Activated CD4-positive, alpha-beta T cell treated with anti-CD3 and anti-CD28 coated beads, Interleukin-10, Interleukin-2, amounts not matched to agents 100 ng/mL and 50 ng/mL, durations not matched to agents 16 hours and 8 hours (primary cell): Measurements from ENCODE around the gene LGALS3BP.
A peak's percentile ranks its signal among the peaks of the same experiment; 100 is the strongest.
"Not testable (repeated sequence)": the region's sequence is repeated elsewhere in the genome, so short reads cannot be mapped to it uniquely, and the experiment has no call there.

Source experiments
- DNase-seq: peaks from one replicate; pipeline ENCODE4 v3.0.0-alpha.2; 2020

LGALS3BP gene, protein sequence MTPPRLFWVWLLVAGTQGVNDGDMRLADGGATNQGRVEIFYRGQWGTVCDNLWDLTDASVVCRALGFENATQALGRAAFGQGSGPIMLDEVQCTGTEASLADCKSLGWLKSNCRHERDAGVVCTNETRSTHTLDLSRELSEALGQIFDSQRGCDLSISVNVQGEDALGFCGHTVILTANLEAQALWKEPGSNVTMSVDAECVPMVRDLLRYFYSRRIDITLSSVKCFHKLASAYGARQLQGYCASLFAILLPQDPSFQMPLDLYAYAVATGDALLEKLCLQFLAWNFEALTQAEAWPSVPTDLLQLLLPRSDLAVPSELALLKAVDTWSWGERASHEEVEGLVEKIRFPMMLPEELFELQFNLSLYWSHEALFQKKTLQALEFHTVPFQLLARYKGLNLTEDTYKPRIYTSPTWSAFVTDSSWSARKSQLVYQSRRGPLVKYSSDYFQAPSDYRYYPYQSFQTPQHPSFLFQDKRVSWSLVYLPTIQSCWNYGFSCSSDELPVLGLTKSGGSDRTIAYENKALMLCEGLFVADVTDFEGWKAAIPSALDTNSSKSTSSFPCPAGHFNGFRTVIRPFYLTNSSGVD

DNA sequence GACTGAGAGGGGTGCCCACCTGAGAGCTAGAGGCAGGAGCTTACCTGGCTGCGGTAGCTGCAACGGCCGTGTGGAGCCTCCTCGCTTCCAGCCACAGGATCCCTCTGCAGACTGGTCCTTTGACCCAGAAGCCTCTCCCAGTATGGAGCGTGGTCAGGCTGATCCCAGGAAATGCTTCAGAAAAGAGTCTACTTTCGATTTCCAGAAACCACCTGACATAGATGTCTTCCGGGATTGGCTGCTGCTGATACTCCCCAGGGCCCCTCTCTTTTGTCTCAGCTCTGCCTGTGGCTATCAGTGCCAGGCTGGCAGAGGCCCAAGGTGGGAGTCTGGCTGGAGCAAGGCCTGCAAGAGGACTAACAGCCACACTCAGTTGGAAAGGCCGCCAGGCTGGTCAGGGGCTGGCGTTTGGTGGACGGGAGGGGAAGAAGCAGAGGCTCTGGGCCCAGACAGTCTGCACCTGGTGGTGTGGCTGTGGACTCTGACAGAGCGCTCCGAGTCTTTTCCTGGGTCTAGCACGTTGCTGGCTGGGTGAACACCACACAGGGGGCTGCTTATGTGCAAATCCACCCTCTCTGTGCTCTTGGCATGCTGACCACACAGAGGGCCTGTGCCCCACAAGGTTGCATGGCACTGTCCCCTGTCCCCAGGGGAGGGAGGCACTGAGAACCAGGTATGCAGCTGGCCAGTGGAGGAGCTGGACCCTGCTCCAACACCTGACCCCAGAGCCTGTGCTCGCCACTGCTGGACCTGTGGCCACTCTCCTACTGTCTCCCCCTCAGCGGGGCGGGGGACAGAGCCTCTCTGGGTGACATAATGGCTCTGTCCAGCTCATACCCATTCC lies at the start of gene LGALS3BP:
TSS of gene LGALS3BP (minus strand) at position 144 of the 844 bp plus-strand sequence. CDS start 2,732 bp downstream, outside the sequence.
- peak; percentile 39 for DNase-seq

DNA sequence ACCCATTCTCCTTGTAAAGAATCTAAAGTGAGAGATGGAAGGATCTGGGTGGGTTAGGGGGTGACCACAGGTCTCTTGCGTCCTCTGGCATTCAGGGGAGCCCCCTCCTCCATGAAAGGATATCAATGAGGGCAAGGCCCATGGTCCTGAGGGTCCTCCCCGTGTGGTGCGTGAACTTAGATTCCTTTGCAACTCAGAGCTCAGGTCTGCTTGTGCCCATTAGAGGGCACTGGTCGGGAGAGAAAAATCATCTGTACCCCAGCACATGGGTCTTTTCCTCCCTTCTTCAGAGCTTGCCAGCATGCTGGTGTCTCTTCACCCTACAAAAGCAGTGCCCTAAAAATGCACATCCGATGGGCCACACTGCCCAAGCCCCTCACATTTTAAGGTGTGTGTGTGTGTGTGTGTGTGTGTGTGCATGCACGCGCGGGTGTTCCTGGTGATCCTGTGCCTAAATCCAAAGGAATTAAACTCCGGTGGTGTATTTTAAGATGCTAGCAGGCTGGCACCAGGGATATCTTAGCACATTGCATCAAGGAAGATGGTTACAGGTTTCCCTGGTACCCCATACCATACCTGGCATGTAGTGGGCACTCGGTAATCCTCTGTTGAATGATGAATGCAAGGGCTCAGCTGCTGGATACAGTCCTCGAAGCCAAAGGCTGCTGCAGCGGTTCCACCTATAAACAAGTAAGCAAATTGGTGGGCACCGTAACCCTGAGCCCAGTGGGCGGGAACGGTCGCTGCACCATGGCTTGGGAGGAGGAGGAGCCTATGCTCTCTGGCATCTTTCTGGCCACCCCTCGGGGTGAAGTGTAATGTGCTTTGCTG lies 49.0 kb upstream of the LGALS3BP start:
- DNase-seq, result no peak

DNA sequence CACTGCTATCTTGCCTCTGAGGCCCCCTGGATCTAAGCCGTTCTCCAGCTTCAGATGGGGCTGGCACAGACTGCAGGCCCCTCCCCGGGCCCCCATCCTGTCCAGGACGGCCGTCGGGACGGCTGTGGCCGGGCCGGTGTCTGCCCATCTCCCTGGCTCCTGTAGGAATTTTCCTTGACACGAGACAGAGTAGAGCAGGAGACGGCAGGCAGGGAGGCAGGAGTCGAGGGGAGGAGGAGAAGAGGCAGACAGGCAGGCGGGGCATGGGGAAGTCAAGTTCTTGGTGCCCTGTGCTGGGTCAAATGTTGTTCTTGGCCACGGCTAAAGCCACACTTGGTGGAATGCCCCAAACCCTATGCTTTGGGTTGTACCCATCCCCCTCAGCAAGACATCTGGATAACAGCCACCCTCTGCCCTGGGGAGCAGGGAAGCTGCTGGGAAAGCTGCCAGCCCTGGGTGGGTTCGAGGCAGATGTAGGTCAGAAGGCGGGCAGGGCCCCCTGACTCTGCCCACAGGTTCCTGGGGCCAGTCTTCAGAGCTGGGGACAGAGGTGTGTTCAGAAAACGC lies 48.3 kb upstream of the LGALS3BP start:
- no peak for DNase-seq

DNA sequence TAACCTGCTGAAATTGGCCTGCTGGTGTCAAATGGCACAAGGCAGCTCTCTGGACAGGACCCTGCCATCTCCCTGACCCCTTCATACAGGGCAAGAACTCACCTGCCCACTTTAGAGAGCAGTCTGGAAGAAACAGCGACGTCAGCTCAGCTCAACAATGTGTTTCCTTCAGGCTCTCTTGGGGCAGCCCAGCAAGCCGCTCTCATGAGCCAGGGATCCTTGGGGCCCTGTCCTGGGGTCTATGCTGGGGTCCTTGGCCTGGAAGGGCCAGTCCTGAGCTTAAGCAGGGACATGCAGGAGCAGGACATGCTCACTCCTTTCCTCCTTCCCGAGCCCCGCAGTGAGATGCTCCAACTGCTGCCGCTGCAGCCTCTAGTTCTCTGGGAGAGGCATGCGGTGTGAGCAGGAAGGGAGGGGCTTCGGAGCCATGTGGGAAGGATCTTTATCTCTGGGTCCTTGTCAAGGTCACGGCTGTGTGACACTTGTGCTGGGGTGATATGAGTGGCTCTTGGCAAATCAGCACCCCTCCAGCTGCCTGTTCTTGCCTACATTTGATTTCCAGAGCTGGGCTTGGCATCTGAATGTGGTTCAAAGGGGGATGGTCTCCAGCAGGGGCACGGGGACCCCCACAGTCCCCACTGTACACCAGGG lies 47.7 kb upstream of the LGALS3BP start:
- DNase-seq, result no peak

DNA sequence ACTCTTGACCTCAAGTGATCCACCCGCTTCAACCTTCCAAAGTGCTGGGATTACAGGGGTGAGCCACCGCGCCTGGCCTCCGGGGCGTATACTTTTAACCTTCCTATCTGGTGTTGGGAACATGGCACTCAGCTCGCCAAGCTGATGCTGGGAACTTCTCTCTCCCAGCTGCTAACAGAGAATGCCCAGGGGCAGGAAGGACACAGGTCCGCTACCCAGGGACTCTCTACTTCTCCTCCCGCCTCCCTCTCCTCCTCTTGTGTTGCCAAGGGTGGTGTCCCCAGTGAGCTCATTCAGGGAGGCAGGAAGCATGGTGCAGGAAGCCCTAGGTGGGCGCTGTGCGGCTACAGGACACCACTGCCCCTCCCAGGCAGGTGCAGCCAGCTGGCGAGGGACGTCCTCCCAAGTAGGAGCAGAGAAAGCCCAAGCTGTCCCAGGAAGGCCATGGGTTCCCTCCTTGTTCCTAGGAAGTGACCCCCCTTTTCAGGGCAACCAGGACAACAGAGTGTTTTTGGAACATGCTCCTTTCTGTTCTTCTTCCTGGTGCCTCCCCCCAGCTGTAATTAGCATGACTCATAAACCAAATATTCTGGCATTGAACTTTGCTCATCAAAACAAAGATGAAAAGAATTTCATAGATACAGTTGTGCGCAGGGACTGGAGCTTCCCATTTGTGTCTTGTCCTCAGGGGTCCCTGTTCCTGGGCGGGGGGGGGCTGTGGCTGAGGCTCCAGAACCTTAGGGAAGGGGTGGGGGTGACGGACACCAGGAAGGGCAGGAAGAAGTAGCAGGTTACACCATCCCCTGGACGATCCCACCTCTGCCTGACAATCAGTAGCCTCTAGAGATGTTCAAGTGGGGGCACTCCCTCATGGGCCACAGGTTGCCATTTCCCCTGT lies 46.9 kb upstream of the LGALS3BP start:
- no peak for DNase-seq

DNA sequence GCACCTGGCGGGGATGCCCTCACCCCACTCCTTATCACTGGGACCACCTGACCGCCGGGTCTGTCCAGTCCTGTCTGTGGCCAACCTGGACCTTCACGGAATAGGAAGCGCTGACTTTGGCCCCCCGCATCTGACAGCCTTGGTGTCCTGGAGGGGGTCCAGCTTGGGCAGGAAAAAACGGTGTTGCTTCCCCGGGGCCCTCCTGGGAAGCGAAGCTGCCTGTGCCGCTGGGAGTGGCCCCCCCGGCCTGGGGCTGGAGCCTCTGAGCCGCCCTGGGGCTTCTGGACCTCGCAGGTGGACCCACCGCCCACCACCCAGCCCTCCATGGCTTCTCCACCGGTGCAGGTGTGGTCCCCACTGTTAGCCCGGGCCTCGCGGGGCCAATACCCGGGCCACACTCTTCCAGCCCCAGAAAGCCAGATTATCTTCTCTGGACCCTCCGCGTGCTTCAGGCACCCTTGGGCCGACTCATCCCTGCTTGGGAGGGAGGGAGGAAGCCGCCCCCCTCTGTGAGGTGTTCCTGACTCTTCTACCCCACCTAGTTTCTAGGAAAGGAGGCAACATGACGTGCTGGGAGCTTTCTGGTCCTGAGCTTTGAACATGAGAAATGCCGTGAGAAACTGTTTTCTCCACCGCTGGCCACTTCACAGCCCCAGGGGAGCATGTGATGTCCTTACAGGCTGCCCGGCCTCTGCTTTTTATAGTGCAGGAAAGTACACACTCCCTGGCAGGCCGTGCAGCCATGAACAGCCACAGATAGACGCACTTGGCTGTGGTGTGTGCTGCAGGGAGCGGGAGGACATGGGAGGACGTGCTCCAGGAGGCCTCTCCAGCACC lies 45.4 kb upstream of the LGALS3BP start:
- no peak for DNase-seq

DNA sequence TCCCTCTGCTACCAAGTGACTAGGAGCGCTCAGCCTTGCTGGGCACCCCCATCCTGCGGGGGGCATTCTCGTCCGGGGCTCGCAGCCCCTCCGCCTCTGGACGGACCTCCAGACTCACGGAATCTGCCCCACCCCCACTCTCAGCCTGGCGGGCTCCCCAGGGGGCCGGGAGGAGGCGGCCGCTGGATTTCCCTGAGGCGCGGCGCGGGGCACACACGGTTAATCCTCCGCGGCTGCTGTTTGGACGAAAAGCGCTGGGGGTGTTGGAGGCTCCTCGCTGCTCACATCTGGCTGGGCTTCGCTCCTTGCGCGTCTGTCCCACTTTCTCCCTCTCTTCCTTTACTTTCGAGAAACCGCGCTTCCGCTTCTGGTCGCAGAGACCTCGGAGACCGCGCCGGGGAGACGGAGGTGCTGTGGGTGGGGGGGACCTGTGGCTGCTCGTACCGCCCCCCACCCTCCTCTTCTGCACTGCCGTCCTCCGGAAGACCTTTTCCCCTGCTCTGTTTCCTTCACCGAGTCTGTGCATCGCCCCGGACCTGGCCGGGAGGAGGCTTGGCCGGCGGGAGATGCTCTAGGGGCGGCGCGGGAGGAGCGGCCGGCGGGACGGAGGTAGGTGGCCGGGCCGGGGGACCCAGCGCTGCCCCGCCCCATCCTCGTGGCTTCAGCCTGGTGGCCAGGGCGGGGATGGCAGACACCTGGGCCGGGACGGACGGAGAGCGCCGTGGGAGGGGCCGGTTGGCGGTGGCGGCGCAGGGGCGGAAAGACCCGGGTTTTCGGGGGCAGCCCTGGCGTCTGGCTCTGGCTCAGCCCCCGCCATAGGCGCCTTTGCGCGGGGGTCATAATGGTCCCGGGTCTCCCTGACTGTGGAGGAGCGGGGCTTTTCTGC lies 44.4 kb upstream of the LGALS3BP start, which contains the start of gene C1QTNF1:
TSS of gene C1QTNF1 (plus strand) at position 284 of the 886 bp plus-strand sequence. CDS start 19,800 bp downstream, outside the sequence.
- no peak for DNase-seq

DNA sequence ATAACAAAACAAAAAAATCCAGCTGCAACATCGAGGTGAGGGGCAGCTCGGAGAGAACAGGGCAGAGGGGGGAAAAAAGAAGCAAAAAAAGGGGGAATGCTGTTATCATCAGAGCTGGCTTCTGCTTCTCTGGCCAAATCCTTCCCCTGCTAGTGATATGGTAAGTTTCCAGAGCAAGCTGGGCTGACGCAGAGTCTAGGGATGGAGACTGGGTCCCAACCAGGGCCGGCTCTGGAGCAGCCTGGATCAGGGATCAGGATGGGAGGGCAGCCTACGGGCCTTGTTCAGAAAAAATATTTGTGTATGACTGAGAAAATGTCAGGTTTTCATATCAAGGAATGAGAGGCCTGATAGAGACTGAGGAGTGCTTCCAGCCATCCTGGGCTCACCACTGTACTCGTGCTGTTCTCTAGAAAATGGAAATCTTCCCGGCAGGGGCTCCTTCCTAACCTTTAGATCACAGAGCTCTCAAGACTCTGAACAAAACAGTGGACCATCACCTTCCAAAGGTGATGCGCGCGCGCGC lies 43.5 kb upstream of the LGALS3BP start:
- no peak for DNase-seq

DNA sequence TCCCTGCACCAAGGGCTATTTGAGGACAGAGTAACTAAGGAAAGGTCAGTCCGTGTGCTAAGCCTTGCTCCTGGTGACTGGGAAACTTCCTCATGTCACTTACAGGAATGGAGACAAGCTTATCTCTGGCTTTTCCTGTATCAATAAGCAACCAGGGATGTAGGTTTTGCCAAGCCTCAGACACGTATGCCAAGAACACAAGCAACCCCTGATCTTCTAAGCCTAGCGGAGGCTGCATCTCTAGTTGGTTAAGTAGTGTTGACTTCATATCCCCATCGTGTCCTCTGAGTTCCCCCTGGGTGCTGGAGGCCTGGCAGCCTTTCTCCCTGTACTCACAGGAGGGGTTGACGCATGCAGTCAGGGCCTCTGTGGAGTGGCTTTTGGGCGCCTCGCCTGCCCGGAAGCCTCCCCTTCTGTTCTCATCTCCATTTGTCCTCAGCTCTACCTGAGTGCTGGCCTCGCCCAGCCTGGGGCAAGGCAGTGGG lies 42.8 kb upstream of the LGALS3BP start:
- no peak for DNase-seq

DNA sequence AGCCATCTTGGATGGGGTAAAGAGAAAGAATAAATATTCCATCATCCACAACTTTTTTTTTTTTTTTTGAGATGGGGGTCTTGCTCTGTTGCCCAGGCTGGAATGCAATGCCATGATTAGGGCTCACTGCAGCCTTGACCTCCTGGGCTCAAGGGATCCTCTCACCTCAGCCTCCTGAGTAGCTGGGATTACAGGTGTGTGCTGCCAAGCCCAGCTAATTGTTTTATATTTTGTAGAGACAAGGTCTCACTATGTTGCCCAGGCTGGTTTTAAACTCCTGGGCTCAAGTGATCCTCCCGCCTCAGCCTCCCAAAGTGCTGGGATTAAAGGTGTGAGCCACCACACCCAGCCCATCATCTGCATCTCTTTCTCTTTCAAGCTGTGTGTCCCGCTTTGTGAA lies 42.2 kb upstream of the LGALS3BP start:
- not testable (repeated sequence) for DNase-seq

DNA sequence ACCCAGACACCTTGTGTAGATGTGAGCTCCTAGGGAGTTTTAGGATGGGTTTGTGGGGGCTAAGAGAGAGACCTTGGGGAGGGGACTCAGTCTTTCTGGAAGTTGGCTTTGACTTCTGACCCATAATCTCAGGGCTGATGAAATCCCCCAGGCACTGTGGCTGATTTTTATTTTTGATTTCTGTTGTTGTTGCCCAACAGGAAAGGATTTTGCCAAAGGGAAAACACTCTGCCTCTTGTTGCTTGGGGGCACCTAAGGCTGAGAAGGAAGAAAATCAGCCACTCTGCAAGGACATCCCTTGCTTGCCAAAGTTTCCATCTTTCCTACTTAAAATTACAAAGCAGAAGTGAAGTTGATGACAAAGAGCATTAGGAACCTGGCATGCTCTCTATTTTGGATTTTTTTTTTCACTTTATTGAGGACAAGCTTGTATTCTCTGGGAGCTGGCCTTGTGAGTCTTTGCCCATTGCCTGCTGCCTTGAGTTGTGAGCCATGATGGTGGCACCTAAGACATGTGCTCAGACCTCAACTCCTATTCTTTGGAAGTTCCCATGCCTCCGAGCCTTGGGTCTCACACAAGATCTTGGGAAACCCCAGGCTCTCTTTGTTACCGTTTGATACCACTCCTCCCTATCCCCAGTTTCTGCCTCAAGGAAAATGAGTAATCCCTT lies 41.0 kb upstream of the LGALS3BP start:
- no peak for DNase-seq

DNA sequence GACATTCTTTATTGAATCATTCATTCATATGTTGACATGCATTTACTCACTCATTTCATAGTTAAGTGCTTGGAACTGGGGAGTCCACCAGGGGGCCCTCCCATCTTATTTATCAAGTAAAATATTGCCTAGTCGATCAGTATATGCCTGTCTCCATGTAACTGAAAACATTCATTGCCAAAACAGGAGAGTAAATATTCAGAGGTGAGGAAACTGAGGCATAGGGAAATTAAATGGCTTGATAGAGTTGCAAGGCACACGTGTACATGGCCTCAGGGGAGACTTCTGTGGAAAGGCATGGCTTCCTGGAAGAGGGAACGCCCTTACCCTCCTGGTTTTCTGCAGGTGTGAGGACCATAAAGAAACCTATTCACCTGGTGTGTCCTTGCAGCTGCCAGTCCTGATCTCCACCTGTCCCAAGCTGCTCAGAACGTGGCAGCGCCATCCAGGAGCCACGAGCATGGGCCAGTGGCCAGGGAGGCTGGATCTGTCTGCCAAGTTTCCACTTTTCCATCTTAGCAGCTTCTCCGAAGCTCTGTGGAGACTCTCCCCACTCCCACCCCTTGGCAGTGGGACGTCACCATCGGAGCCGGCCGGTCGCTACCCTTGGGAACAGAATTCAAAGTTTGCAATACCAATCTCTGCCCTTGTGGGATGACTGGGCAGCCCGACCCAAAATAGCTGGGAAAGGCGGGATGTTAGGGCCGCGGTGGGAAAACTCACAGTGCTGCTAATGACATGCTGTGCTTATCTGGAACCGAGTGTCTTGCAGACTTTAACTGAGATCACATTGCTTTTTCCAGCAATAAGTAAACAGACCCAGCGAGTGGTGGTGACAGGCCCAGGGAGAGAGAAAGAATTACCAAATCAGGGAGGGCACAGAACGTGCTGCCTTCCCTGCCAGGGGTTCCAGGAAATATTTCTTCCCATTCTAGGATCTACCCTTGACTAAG lies 40.2 kb upstream of the LGALS3BP start:
- peak; percentile 41 for DNase-seq

DNA sequence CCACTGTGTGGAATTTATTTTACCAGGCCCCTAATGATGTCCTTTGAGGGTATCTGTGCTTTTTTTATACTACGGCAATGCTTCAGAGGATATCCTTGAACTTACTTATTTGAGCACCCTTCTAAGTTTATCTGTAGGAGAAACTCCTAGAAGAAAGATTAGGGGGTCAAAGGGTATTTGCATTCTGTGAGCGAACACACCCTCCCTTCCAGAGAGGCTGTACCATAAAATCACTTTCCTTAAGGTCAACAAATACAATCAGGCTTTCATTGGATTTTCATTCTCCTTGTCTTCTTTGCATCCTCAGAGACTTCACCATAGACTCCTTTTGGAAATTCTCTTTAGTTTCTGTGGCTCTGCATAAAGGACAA lies 39.5 kb upstream of the LGALS3BP start:
- DNase-seq, result no peak

DNA sequence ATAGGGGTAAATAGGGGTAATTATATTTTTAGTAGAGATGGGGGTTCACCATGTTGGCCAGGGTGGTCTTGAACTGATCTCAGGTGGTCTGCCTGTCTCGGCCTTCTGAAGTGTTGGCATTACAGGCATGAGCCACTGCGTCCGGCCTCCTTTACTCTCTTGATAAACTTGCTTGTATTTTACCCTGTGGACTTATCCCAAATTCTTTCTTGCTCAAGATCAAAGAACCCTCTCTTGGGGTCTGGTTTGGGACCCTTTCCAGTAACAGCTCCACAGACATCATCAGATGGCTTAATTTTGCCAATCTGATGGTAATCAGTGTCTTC lies 38.6 kb upstream of the LGALS3BP start:
- DNase-seq, result no peak

DNA sequence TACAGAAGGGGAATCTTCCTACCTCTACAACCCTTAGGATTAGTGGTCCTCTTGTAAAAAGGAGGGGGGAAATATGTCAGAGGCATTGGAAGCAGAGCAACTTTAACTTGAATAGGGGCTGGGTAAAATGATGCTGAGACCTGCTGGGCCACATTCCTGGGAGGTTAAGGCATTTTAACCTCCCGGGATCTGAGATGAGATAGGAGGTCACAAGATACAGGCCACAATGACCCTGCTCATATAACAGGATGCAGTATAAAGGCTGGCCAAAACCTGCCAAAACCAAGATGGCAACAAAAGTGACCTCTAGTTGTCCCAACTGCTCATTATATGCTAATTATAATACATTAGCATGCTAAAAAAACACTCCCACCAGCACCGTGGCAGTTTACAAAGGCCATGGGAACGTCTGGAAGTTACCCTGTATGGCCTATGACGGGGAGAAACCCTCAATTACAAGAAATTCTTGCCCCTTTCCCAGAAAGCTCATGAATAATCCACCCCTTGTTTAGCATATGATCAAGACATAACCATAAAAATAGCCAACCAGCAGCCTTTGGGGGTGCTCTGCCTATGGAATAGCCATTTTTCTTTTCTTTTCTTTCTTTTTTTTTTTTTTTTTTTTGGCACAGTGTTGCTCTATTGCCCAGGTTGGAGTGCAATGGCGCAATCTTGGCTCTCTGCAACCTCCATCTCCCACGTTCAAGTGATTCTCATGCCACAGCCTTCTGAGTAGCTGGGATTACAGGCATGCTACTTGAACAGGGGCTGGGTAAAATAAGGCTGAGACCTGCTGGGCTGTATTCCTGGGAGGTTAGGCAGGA lies 38.0 kb upstream of the LGALS3BP start:
- no peak for DNase-seq
